ENCODE data around the gene SHFL. TPM values are rescaled to one million over a fixed set of nuclear protein-coding genes. Genes with fewer than 3 reads are reported as not detected.

SHFL gene
- total RNA-seq, 4 donors from 2014 or later: 18.5 to 46.1 (median 32.6) TPM

- intact Hi-C loops (cut with DNase I): no loop called here
- Histone ChIP-seq H3K4me3 (replicated peaks in 1 of 3) (no peak overlapping the region), H3K27ac (no peak overlapping the region), H3K36me3 (no peaks in the 10 kb centered on the region), H3K27me3 (no peaks in the 10 kb centered on the region), H3K9me3 (no peaks in the 10 kb centered on the region), H3K4me1 (peaks cover 6 to 9% of the 10 kb centered on the region in 2 donors)
- TF ChIP-seq CTCF (IDR thresholded peaks at IDR 0.05) (no peak), POLR2A (IDR thresholded peaks at IDR 0.05) (no peak)
- DNase-seq: no peak
- WGBS, 2 donors: 93 to 95% methylated on average over 4 of the region's 4 CpGs
Measured at GRCh38 chr19:10126213-10126639, 40.1 kb downstream of the SHFL start.

- H3K36me3 ChIP-seq: peaks cover 29 to 35% of the 10 kb centered on the region in 2 donors
- WGBS, 2 donors: 92 to 98% methylated on average over 7 of the region's 7 CpGs
- no peak overlapping the region for H3K27ac ChIP-seq
- no peaks in the 10 kb centered on the region for H3K9me3 ChIP-seq
- intact Hi-C loops (cut with DNase I): no loop called here
- H3K27me3 ChIP-seq: no peaks in the 10 kb centered on the region
- no peak for TF ChIP-seq CTCF (IDR thresholded peaks at IDR 0.05)
- no peak for TF ChIP-seq POLR2A (IDR thresholded peaks at IDR 0.05)
- H3K4me1 ChIP-seq: no peaks in the 10 kb centered on the region
- H3K4me3 ChIP-seq (replicated peaks in 1 of 3): no peak overlapping the region
- DNase-seq: no peak
Measured at GRCh38 chr19:10132905-10133304, 46.8 kb downstream of the SHFL start.

- intact Hi-C loops (cut with DNase I): no loop called here
- Histone ChIP-seq H3K27me3 (no peaks in the 10 kb centered on the region), H3K27ac (no peak overlapping the region), H3K9me3 (no peaks in the 10 kb centered on the region), H3K4me3 (replicated peaks in 1 of 3) (no peak overlapping the region), H3K36me3 (peaks cover 35 to 36% of the 10 kb centered on the region in 2 donors), H3K4me1 (no peaks in the 10 kb centered on the region)
- no peak for DNase-seq
- 94 to 96% methylated on average over 8 to 11 of the region's 11 CpGs for WGBS, 2 donors
- TF ChIP-seq POLR2A (IDR thresholded peaks at IDR 0.05) (no peak), CTCF (IDR thresholded peaks at IDR 0.05) (no peak)
Measured at GRCh38 chr19:10133596-10133995, 47.5 kb downstream of the SHFL start.

- peaks cover 35 to 40% of the 10 kb centered on the region in 2 donors for H3K36me3 ChIP-seq
- intact Hi-C loops (cut with DNase I): no loop called here
- WGBS, 2 donors: 97% methylated on average over 5 of the region's 9 CpGs; no CpG with 5 or more reads in 1 of the 2 donors
- H3K4me3 ChIP-seq (replicated peaks in 1 of 3): no peak overlapping the region
- no peaks in the 10 kb centered on the region for H3K9me3 ChIP-seq
- H3K4me1 ChIP-seq: no peaks in the 10 kb centered on the region
- no peak for DNase-seq
- no peak for TF ChIP-seq POLR2A (IDR thresholded peaks at IDR 0.05)
- no peak for TF ChIP-seq CTCF (IDR thresholded peaks at IDR 0.05)
- no peak overlapping the region for H3K27ac ChIP-seq
- no peaks in the 10 kb centered on the region for H3K27me3 ChIP-seq
Measured at GRCh38 chr19:10134040-10134439, 47.9 kb downstream of the SHFL start.

- H3K9me3 ChIP-seq: no peaks in the 10 kb centered on the region
- WGBS, 2 donors: 90 to 95% methylated on average over 17 to 29 of the region's 39 CpGs
- DNase-seq: no peak
- no peak overlapping the region for H3K4me3 ChIP-seq (replicated peaks in 1 of 3)
- H3K36me3 ChIP-seq: peaks cover 45 to 56% of the 10 kb centered on the region in 2 donors
- intact Hi-C loops (cut with DNase I): no loop called here
- H3K27me3 ChIP-seq: no peaks in the 10 kb centered on the region
- no peak for TF ChIP-seq POLR2A (IDR thresholded peaks at IDR 0.05)
- H3K4me1 ChIP-seq: no peaks in the 10 kb centered on the region
- no peak overlapping the region for H3K27ac ChIP-seq
Measured at GRCh38 chr19:10135551-10136334, 49.6 kb downstream of the SHFL start.
